HG03575 (cell line): ENCODE measurements around the gene CEMIP.

Experiments
- ATAC-seq: cut with Tn5 transposase; IDR thresholded peaks from one replicate; pipeline ENCODE4 v1.9.1; 2021; ENCODE audit not compliant: unreplicated experiment, insufficient number of reproducible peaks, low FRiP score; ENCODE audit errors: extremely low read depth

CEMIP gene

DNA sequence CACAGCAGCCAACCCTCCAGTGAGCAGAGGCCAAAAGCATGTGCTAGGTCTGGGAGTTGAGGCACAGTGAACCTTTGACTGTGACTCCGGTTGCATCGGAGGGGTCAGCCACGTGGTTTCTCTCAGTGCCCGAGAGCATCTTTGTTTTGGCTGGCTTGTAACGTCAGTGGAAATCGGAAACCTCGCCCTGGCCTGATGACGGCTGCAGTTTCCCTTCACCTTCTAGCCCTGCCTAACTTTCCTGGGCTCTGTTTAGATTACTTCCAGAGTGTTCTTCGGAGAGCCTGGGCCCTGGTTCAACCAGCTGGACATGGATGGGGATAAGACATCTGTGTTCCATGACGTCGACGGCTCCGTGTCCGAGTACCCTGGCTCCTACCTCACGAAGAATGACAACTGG is 153.8 kb downstream of the CEMIP start:
- no peak for ATAC-seq

DNA sequence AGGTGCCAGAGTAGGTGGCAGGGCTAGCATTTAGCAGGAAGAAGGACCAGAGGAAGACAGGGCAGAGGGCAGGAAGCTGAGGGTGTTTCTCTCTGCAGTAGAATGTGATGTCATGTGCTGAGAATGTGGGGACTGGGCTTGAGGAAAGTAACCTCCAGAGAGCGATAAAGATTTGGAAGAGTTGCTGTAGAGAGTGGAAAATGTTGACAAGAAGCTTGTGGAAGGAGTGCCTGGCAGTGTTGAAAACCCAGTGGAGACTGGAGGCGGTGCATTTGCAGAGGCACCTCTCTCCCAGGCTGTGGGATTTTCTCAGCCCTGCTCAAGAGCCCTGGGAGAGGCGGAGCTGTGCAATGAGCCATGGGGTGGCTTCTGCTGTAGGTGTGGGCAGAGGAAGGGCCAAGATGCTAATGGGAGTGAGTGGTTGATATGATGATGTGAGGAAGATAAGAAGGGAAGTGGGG is 155.6 kb downstream of the CEMIP start:
- no peak for ATAC-seq

DNA sequence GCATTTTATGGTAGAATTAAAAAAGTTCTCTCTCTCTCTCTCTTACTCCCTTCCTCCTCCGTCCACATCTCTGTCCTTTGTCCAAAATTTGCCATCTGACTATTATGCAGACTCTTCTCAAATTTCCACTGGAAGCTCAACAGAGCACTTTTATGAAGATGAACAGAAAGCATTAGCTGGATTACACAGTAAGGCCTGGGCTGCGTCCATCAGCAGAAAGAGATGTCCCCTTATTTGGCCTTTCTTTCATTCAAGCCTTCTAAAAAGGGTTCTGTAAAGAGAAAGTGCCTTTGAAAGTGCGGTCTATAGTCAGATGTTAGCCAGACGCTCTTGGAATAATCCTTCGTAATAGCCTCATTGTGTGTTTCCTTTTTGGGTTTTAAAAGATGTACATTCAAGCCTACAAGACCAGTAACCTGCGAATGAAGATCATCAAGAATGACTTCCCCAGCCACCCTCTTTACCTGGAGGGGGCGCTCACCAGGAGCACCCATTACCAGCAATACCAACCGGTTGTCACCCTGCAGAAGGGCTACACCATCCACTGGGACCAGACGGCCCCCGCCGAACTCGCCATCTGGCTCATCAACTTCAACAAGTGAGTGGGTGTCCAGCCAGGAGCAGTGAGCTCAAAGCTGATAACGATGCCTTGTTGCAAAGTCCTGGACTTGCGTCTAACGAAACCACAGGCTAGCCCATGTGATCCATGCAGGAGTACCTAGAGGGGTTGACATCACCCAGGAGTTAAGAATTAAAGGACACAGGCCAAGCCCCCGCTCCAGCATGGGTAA is 157.3 kb downstream of the CEMIP start:
- no peak for ATAC-seq

DNA sequence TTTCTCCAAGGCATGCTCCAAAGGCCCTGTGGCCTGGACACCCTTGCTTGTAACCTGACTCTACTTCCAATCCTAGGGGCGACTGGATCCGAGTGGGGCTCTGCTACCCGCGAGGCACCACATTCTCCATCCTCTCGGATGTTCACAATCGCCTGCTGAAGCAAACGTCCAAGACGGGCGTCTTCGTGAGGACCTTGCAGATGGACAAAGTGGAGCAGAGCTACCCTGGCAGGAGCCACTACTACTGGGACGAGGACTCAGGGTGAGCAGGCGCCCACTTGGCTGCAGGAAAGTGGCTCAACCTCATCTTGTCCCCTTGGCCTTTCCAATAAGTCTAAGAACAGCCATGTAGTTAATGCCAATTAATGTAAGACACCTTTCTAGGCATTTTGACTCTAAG is 158.5 kb downstream of the CEMIP start:
- ATAC-seq = no peak

DNA sequence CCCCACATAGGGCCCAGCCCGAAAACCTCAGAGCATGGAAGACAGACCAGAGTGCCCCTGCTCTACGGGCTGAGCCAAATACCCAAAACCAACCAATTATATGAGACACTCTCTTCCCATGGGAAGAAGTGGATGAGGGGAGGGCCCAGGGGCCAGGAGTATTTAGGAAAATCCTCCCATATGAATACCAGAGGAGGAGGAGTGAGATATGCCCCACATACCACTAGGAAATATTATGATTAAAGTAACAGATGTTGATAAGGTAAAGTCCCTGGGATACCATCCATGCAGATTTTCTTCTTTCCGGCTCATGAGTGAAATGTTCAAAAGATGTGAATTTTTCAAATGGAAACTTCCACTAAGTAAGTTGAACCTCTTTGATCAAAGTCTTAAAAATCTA is 160.0 kb downstream of the CEMIP start:
- no peak for ATAC-seq

DNA sequence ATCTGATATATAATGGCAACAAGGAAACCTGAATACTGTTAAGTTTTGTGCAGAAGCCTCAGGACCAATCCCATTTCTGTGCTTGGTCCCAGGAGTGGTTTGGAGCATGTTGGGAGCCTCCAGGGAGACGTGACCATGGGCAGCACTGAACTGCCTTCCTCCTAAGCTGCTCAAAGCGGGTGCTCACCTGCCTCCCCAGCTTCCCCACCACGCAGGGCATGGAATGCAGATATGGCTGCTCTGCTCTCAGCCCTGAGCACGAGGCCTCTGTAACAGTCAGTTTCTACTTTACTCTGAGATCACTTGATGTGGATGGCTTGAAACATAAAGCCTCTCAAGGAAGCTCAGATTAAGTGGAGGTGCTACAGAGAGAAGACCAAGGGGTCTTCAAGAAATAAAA is 161.2 kb downstream of the CEMIP start:
- no peak for ATAC-seq

DNA sequence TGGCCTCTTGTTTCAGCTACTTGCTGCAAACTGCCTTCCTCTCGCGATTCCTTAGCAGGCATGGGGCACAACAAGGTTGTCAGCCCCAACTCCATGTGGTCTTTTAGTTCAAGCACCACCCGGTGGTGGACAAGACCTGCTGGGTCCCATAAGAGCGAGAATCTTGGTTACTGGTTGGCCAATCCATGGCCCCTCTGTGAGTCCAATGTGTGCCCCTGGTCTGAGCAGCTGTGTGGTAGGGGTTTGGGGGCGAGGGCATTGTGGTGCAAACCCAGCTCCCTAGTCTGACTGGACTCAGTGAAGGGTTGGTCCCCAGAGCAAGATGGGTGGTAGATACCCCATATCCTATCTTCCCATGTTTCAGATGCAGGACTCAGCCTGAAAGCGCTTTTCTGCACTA is 161.7 kb downstream of the CEMIP start:
- ATAC-seq = no peak

DNA sequence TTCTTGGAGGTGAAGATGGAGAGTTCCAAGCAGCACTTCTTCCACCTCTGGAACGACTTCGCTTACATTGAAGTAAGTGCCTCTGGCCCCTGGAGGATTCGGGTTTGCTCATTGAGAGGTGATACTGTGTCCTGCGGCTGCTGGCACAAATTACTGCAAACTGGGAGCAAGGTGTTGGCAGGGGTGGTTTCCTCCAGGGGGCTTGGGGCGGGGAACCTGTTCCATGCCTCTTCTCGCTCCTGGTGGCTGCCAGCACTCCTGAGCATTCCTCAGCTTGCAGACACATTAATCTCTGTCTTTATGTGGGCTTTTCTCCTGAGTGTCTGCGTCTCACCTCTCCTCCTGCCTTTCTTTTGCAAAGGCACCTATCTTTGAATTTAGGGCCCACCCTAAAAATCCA is 163.1 kb downstream of the CEMIP start:
- no peak for ATAC-seq

DNA sequence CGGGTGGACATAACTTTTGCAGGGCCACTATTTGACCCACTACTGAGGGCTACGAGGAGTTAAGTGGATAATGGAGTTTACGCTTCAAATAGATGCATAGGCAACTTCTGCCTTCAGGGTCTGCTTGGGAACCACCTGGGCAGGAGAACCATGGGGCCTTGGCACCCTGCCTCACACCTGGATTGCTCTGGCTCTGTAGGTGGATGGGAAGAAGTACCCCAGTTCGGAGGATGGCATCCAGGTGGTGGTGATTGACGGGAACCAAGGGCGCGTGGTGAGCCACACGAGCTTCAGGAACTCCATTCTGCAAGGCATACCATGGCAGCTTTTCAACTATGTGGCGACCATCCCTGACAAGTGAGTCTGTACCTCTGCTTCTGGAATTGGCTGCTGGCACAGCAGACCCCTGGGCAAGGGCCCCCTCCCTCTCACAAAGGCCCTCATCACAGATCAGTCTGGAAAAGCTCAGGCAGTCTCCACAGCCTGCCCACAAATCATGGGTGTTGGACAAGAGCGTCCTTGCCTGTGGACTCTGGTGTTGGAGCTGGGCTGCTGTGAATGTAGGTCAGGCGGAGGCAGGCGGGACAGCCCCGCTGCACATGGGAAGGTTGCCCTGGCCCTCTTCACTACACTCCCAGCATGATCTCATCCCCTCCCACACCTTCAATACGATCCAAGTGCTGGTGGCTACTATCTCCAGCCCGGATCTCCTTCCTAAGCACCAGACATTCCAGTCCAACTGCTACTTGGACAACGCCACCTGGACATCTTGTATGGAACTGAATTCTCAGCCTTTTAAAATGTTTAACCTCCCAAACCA is 163.8 kb downstream of the CEMIP start:
- no peak for ATAC-seq

DNA sequence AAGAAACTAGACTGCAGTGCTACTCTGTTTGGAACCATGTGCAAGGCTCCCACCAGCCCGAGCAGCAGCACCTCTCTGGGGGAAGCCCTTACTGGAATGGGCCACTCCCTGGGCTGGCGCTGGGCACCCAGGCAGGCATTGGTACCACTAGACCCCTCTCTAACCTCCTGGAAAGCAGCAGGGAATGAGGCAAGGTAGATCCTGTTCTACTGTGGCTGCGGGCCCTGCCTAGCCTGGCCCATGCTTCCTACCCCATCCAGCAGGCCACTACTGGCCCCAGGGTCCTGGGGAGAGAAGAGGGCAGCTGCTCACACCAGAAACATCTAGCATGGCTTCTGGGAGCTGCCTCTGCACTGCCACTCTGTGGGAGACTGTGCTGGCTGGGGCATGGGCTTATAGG is 165.6 kb downstream of the CEMIP start:
- ATAC-seq = no peak

DNA sequence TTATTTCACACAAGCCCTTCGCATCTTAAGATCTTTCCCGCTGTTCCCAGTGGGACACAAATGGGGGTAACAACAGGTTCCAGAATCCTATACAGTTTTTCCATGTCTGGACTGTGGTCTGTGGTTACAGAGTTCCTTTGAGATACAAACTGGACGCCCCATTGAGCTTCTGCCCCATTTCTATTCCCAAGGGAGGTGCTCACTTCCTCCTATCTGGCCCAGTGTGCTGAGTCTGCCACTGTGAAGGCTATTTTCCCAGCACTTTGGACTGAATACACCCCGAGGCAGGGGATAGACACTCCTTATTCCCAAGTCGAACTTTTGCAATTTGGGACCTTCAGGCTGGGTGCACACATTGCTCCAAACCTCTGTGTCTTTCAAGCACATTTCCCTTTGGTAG is 166.4 kb downstream of the CEMIP start:
- no peak for ATAC-seq

DNA sequence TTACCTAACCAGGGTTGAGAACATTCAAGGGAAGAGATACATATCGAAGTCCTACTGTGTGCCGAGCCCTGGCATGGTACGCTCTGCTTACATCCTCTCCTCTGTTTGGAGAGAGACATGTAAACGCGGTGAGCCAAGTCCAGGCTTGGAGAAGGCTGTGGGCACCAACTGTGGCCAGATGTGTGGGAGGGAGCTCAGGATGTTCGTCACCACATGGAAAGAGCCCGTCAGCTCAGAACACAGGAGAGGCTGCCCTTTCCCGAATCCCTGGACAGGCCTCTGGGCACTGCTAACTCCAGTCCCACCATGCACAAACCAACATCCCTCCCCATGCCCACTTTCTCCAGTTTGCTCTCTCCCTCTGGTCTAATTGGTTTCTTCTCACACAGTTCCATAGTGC is 167.4 kb downstream of the CEMIP start:
- ATAC-seq = no peak

DNA sequence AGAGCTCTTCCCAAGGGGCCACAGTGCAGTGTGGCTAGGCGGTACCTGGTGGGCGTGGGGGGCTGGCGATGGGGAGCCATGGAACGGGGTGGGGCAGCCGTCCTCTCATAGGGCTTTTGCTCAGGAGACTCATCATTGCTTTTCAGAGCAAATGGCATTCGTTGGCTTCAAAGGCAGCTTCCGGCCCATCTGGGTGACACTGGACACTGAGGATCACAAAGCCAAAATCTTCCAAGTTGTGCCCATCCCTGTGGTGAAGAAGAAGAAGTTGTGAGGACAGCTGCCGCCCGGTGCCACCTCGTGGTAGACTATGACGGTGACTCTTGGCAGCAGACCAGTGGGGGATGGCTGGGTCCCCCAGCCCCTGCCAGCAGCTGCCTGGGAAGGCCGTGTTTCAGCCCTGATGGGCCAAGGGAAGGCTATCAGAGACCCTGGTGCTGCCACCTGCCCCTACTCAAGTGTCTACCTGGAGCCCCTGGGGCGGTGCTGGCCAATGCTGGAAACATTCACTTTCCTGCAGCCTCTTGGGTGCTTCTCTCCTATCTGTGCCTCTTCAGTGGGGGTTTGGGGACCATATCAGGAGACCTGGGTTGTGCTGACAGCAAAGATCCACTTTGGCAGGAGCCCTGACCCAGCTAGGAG is 169.6 kb downstream of the CEMIP start:
- ATAC-seq = no peak

DNA sequence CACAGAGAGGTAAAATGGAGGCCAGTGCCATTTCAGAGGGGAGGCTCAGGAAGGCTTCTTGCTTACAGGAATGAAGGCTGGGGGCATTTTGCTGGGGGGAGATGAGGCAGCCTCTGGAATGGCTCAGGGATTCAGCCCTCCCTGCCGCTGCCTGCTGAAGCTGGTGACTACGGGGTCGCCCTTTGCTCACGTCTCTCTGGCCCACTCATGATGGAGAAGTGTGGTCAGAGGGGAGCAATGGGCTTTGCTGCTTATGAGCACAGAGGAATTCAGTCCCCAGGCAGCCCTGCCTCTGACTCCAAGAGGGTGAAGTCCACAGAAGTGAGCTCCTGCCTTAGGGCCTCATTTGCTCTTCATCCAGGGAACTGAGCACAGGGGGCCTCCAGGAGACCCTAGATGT is 170.6 kb downstream of the CEMIP start:
- ATAC-seq = no peak

DNA sequence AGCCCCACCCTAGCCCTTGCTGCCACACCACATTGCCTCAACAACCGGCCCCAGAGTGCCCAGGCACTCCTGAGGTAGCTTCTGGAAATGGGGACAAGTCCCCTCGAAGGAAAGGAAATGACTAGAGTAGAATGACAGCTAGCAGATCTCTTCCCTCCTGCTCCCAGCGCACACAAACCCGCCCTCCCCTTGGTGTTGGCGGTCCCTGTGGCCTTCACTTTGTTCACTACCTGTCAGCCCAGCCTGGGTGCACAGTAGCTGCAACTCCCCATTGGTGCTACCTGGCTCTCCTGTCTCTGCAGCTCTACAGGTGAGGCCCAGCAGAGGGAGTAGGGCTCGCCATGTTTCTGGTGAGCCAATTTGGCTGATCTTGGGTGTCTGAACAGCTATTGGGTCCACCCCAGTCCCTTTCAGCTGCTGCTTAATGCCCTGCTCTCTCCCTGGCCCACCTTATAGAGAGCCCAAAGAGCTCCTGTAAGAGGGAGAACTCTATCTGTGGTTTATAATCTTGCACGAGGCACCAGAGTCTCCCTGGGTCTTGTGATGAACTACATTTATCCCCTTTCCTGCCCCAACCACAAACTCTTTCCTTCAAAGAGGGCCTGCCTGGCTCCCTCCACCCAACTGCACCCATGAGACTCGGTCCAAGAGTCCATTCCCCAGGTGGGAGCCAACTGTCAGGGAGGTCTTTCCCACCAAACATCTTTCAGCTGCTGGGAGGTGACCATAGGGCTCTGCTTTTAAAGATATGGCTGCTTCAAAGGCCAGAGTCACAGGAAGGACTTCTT is 171.3 kb downstream of the CEMIP start:
- no peak for ATAC-seq

DNA sequence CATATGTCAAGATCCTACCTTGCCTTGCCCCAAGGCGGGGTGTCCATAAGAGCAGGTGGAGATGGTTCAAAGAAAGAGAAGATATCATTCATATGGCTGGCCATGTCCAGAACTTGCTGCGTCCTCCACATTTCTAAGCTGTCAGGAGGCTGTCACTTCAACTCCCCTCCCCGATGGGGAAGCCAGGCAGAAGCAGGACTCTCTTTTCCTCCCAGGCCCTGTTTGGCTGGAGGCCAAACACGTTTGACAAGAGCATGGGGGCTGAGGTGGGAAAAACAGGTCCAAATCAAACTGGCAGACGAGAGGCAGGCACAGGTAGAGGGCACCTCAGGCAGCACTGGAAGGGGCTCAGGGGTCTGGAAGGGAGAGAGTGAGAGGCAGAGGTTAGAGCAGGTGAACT is 172.8 kb downstream of the CEMIP start:
- no peak for ATAC-seq

DNA sequence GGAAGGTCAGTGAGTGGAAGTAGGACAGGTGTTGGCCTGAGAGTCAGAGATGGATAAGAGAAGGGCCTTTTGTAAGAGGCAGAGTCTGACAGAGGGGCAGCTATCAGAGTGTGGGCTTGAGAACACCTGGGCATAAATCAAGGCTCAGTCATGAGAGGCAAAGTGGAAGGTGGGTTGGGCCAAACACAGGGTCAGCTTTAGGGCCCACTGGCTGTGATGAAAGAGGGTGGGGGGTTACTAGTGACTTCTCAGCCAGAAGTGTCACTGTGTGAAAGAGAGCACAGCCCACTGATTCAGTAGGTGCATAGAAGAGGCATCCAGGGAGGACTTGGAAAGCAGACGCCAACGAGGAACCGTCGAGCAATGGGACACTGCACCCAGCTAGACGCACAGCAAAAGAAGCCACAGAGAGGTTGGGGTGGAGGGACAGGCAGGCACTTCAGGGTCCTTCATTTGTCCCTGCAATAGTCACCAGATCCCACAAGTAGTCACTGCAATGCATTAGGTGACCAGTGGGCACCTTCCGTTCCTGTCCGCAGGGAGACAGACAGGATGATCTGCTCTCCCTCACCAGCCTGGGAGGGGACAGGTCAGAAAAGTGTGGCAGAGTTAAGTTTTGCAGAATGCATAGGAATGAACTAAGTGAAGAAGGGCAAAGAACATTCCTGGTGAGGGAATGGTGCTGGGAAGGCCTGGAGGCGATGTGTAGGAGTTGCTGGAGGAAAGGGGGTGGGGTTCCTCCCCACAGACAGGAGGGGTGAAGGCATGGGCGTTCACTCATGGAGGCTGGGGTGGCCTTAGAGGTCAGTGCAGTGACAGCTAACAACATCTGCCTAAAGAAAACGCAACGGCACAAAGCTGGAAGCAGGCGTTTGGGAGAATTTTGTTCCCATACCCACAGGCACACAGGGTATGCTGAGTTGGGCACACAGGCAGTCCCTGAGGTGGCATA is 174.1 kb downstream of the CEMIP start:
- no peak for ATAC-seq
